Panc1 (cell line): Measurements from ENCODE around the gene MFSD8. TPM values are rescaled to one million over a fixed set of nuclear protein-coding genes. Genes with fewer than 3 reads are reported as not detected.

Experiments used
- ATAC-seq: fragments of 200-7000 bp; cut with Tn5 transposase; 2 replicates; pipeline ENCODE4 v1.9.1; 2020; ENCODE audit warnings: mild to moderate bottlenecking, moderate library complexity
- BruUV-seq: library from RNA; stranded (reverse); fragments of 400-500 nt; replicated peaks from 2 replicates; lab custom pipeline; 2021; lab: Mats Ljungman, UMichigan
- CTCF ChIA-PET: fragments of 300-600 bp; sonication (Branson Sonifier 250); formaldehyde crosslinking; loops from one replicate; lab custom pipeline; 2022; ENCODE audit warnings: antibody characterized with exemption; lab: Charles Lee
- POLR2A ChIA-PET: fragments of 300-600 bp; sonication (Branson Sonifier 250); formaldehyde crosslinking; loops from one replicate; lab custom pipeline; 2022; ENCODE audit warnings: antibody characterized with exemption; lab: Charles Lee
- DNase-seq: peaks from one replicate; pipeline ENCODE4 v3.0.0-alpha.2; 2010; ENCODE audit warnings: low read depth, low spot score
- H3K27ac ChIP-seq: 2 replicates; pipeline ENCODE4 v1.5.1; 2011; ENCODE audit warnings: mild to moderate bottlenecking, low read length, inconsistent platforms
- H3K27me3 ChIP-seq: fragments of 200-500 bp; sonication (Bioruptor generic); 2 replicates; pipeline ENCODE4 v1.6.0; 2014; ENCODE audit warnings: low read length, inconsistent platforms; ENCODE audit not compliant: control insufficient read depth, insufficient read depth
- H3K36me3 ChIP-seq: fragments of 200-500 bp; sonication (Bioruptor generic); 2 replicates; pipeline ENCODE4 v1.5.1; 2014; ENCODE audit warnings: inconsistent platforms, mild to moderate bottlenecking, low read length, moderate library complexity; ENCODE audit not compliant: control insufficient read depth, insufficient read depth
- H3K4me1 ChIP-seq: 2 replicates; pipeline ENCODE4 v1.5.1; 2011; ENCODE audit warnings: inconsistent platforms, mild to moderate bottlenecking, low read length, moderate library complexity; ENCODE audit not compliant: control insufficient read depth, insufficient read depth
- H3K4me3 ChIP-seq, 2 experiments: 2 replicates each; pipeline ENCODE4 v1.5.1; 2011 to 2012; ENCODE audit warnings: low read depth in 2 of 2, low read length in 2 of 2, mild to moderate bottlenecking in 2 of 2, inconsistent platforms in 1 of 2, moderate library complexity in 1 of 2
- H3K9me3 ChIP-seq: fragments of 200-500 bp; sonication (Bioruptor generic); 2 replicates; pipeline ENCODE4 v1.5.1; 2014; ENCODE audit warnings: low read depth, mild to moderate bottlenecking, inconsistent platforms, low read length, moderate library complexity; ENCODE audit not compliant: control insufficient read depth, insufficient read depth
- POLR2AphosphoS5 ChIP-seq: IDR thresholded peaks from 2 replicates; pipeline ENCODE4 v1.6.1; 2012; ENCODE audit warnings: mild to moderate bottlenecking, low read depth, low read length, moderate library complexity
- SIN3A ChIP-seq: IDR thresholded peaks from 2 replicates; pipeline ENCODE4 v1.6.1; 2012; ENCODE audit warnings: low read depth, mild to moderate bottlenecking, low read length, moderate library complexity, borderline replicate concordance; ENCODE audit not compliant: insufficient read depth
- TCF7L2 ChIP-seq: IDR thresholded peaks from 2 replicates; pipeline ENCODE4 v1.6.1; 2011; ENCODE audit warnings: mild to moderate bottlenecking, low read depth, low read length, inconsistent platforms
- in situ Hi-C: cut with HindIII; loops from 2 replicates; pipeline ENCODE4 v1.10.0; 2016; ENCODE audit warnings: low sequenced_read_pairs, low pct_unique_long_range_greater_than_20kb
- intact Hi-C: fragments of 100-400 bp; cut with micrococcal nuclease; formaldehyde crosslinking; loops from one replicate; pipeline ENCODE4 v1.10.0; 2022; ENCODE audit not compliant: unreplicated experiment
- total RNA-seq: library from RNA; stranded (reverse); gene quantifications from one replicate; pipeline ENCODE4 v1.2.1, GENCODE V29; 2021; ENCODE audit not compliant: unreplicated experiment
- TF ChIP-seq, protein P1 (sequence below): fragments of 450-650 bp; IDR thresholded peaks from 2 replicates; pipeline ENCODE4 v1.5.1; 2017; ENCODE audit warnings: mild to moderate bottlenecking
- TF ChIP-seq, protein P2 (sequence below), 2 experiments: IDR thresholded peaks; 2 replicates each; pipeline ENCODE4 v1.6.1; 2011 to 2012; ENCODE audit warnings: low read depth in 2 of 2, control low read depth in 1 of 2, low read length in 1 of 2, mild to moderate bottlenecking in 1 of 2, moderate library complexity in 1 of 2; ENCODE audit not compliant: insufficient read depth in 1 of 2

Gene MFSD8
- total RNA-seq, 1 experiment from 2014 or later = 15.1 TPM

DNA sequence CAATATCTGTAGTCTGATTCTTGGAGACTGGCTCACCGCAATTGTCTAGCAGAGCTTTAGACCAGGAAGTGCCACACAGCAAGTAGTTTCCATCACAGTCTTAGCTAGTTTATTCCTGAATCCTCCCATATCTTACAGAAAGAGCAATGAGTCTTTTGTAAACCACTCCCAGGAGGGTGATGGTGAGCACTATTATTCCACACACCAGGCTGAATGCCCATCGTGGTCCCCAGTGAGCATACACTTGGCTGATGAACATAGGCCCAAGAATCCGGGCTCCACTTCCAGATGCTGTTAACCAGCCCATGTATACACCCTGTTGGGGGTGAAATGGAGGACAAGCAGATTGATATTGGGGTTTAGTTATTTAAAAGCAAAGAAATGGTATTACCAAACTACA, 44.5 kb downstream of the MFSD8 start:
- POLR2A ChIA-PET = no interaction called here
- intact Hi-C loops (no loop called here), in situ Hi-C loops (no loop called here)
- TF ChIP-seq SIN3A (no peak), TCF7L2 (no peak), POLR2AphosphoS5 (no peak)
- TF ChIP-seq, protein P1, sequence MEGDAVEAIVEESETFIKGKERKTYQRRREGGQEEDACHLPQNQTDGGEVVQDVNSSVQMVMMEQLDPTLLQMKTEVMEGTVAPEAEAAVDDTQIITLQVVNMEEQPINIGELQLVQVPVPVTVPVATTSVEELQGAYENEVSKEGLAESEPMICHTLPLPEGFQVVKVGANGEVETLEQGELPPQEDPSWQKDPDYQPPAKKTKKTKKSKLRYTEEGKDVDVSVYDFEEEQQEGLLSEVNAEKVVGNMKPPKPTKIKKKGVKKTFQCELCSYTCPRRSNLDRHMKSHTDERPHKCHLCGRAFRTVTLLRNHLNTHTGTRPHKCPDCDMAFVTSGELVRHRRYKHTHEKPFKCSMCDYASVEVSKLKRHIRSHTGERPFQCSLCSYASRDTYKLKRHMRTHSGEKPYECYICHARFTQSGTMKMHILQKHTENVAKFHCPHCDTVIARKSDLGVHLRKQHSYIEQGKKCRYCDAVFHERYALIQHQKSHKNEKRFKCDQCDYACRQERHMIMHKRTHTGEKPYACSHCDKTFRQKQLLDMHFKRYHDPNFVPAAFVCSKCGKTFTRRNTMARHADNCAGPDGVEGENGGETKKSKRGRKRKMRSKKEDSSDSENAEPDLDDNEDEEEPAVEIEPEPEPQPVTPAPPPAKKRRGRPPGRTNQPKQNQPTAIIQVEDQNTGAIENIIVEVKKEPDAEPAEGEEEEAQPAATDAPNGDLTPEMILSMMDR = no peak
- TF ChIP-seq, protein P2, sequence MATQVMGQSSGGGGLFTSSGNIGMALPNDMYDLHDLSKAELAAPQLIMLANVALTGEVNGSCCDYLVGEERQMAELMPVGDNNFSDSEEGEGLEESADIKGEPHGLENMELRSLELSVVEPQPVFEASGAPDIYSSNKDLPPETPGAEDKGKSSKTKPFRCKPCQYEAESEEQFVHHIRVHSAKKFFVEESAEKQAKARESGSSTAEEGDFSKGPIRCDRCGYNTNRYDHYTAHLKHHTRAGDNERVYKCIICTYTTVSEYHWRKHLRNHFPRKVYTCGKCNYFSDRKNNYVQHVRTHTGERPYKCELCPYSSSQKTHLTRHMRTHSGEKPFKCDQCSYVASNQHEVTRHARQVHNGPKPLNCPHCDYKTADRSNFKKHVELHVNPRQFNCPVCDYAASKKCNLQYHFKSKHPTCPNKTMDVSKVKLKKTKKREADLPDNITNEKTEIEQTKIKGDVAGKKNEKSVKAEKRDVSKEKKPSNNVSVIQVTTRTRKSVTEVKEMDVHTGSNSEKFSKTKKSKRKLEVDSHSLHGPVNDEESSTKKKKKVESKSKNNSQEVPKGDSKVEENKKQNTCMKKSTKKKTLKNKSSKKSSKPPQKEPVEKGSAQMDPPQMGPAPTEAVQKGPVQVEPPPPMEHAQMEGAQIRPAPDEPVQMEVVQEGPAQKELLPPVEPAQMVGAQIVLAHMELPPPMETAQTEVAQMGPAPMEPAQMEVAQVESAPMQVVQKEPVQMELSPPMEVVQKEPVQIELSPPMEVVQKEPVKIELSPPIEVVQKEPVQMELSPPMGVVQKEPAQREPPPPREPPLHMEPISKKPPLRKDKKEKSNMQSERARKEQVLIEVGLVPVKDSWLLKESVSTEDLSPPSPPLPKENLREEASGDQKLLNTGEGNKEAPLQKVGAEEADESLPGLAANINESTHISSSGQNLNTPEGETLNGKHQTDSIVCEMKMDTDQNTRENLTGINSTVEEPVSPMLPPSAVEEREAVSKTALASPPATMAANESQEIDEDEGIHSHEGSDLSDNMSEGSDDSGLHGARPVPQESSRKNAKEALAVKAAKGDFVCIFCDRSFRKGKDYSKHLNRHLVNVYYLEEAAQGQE (IDR thresholded peaks at IDR 0.05; ENCODE audit: insufficient read depth in 1 of 2, low read depth in 2 of 2, low read length in 1 of 2) = no peak
- no peaks in the 10 kb centered on the region for H3K27me3 ChIP-seq
- CTCF ChIA-PET = no interaction called here
- H3K4me3 ChIP-seq = no peak overlapping the region
- no peaks in the 10 kb centered on the region for H3K9me3 ChIP-seq
- DNase-seq (no peak), ATAC-seq (no peak)
- BruUV-seq = no TSS peak
- no peaks in the 10 kb centered on the region for H3K4me1 ChIP-seq
- no peaks in the 10 kb centered on the region; the same call in 1 of the 2 replicates for H3K36me3 ChIP-seq
- no peak overlapping the region for H3K27ac ChIP-seq

DNA sequence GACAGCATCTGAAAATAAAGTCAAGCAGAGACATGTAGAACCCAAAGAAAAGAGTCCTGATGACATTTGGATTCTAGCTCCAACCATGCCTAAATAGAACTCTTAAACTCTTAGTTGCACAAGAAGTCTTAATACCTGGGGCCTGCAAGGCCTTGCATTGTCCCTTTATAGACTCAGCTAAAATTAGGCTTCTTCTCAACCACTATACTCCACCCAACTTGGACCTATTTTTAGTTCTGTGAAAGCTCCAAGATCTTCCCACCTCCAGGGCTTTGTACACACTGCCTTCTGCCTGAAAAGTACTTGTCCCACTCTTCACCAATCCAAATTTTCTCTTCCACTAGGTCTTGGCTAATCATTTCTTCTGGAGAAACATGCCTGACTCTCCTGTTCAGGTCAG, 47.8 kb downstream of the MFSD8 start:
- ChIA-PET POLR2A (no interaction called here), CTCF (no interaction called here)
- DNase-seq = no peak
- no peak for ATAC-seq
- H3K4me3 ChIP-seq = no peak overlapping the region
- no peaks in the 10 kb centered on the region for H3K27me3 ChIP-seq
- no peak overlapping the region for H3K27ac ChIP-seq
- intact Hi-C loops = no loop called here
- TF ChIP-seq SIN3A (no peak), TCF7L2 (no peak), POLR2AphosphoS5 (no peak)
- TF ChIP-seq, protein P1 = no peak
- TF ChIP-seq, protein P2 (IDR thresholded peaks at IDR 0.05; ENCODE audit: insufficient read depth in 1 of 2, low read depth in 2 of 2, low read length in 1 of 2) = no peak
- no TSS peak for BruUV-seq
- H3K36me3 ChIP-seq = no peaks in the 10 kb centered on the region; the same call in 1 of the 2 replicates
- in situ Hi-C loops = no loop called here
- H3K4me1 ChIP-seq = no peaks in the 10 kb centered on the region
- no peaks in the 10 kb centered on the region for H3K9me3 ChIP-seq
